ENCODE results near the gene FREM1. TPM values are rescaled to one million over a fixed set of nuclear protein-coding genes. Genes with fewer than 3 reads are reported as not detected.

FREM1 gene
- polyA plus RNA-seq, 1 of the 3 experiments (the other 2 are of a cell fraction), result 0.26 TPM

GRCh38 chr9:14748373-14748772, 161.9 kb downstream of the FREM1 start (continued):
- TF ChIP-seq MXI1 (IDR thresholded peaks at IDR 0.05; ENCODE audit: low read depth, low read length) (no peak), USF2 (IDR thresholded peaks at IDR 0.05; ENCODE audit: borderline replicate concordance, low read depth, low read length) (no peak), RXRA (IDR thresholded peaks at IDR 0.05; ENCODE audit: borderline replicate concordance, low read depth) (no peak), REST (IDR thresholded peaks at IDR 0.05; ENCODE audit: low read depth, low read length) (no peak), NFIC (IDR thresholded peaks at IDR 0.05; ENCODE audit: borderline replicate concordance) (no peak)

GRCh38 chr9:14747111-14747510, 163.1 kb downstream of the FREM1 start:
- no peaks in the 10 kb centered on the region for H3F3A ChIP-seq (replicated peaks; ENCODE audit: insufficient read depth)
- TF ChIP-seq MAX (IDR thresholded peaks at IDR 0.05; ENCODE audit: low read depth), result no peak
- TF ChIP-seq IRF3 (IDR thresholded peaks at IDR 0.05; ENCODE audit: low read depth, low read length), result no peak
- no peak for TF ChIP-seq CTCF (IDR thresholded peaks at IDR 0.05)
- TF ChIP-seq RFX5 (IDR thresholded peaks at IDR 0.05; ENCODE audit: low read length), result no peak
- TF ChIP-seq FOXJ3 (CRISPR knock-in tag; IDR thresholded peaks at IDR 0.05), result no peak
- no peak for TF ChIP-seq PBX3 (IDR thresholded peaks at IDR 0.05)
- no peak for TF ChIP-seq FOXM1 (IDR thresholded peaks at IDR 0.05; ENCODE audit: low read depth)
- H3K9ac ChIP-seq, result no peak overlapping the region
- H4K20me1 ChIP-seq (ENCODE audit: insufficient read depth), result no peaks in the 10 kb centered on the region
- no peaks in the 10 kb centered on the region for H3K79me2 ChIP-seq (ENCODE audit: insufficient read depth)
- H3K27ac ChIP-seq (ENCODE audit: low read depth in 2 of 2, low read length in 1 of 2), result no peak overlapping the region
- no peak overlapping the region for H2AFZ ChIP-seq (ENCODE audit: low read depth)
- no peak overlapping the region for H3K4me3 ChIP-seq (ENCODE audit: low read depth in 2 of 2, low read length in 1 of 2)
- no peak overlapping the region for H3K4me2 ChIP-seq
- no peak for DNase-seq
- POLR2A ChIA-PET, result no interaction called here
- CTCF ChIA-PET, result no interaction called here
- H3K36me3 ChIP-seq (replicated peaks in 1 of 2; ENCODE audit: control insufficient read depth in 1 of 2, insufficient read depth in 2 of 2, low read length in 1 of 2), result no peaks in the 10 kb centered on the region
- no peaks in the 10 kb centered on the region for H3K9me3 ChIP-seq
- peaks cover 0 to 3% of the 10 kb centered on the region in 2 experiments; a peak in 2 of 4 replicates for H3K4me1 ChIP-seq (ENCODE audit: control insufficient read depth in 1 of 2, insufficient read depth in 2 of 2, low read depth in 1 of 2, low read length in 1 of 2)
- H3K27me3 ChIP-seq (ENCODE audit: insufficient read depth), result no peaks in the 10 kb centered on the region; the same call in 1 of the 2 replicates
- H3K9me2 ChIP-seq, result no peaks in the 10 kb centered on the region
